ENCODE data around the gene FOXP1.

FOXP1 gene

GRCh38 chr3:71288269-71288930 is 295.1 kb downstream of the FOXP1 start:
- no peak for TF ChIP-seq CTCF (IDR thresholded peaks at IDR 0.05; ENCODE audit: insufficient read depth, low read length, poor library complexity, severe bottlenecking)

GRCh38 chr3:71285086-71285485 is 298.4 kb downstream of the FOXP1 start:
- no peak overlapping the region for H3K4me3 ChIP-seq (replicated peaks; ENCODE audit: low read depth, low read length)
- H3K36me3 ChIP-seq (ENCODE audit: control insufficient read depth, insufficient read depth, low read length) = no peaks in the 10 kb centered on the region
- no peak for DNase-seq (ENCODE audit: extremely low read depth, insufficient read length)
- no peaks in the 10 kb centered on the region for H3K27me3 ChIP-seq (replicated peaks; ENCODE audit: control insufficient read depth, insufficient read depth, low read length)
- no peak for TF ChIP-seq CTCF (IDR thresholded peaks at IDR 0.05; ENCODE audit: insufficient read depth, low read length, poor library complexity, severe bottlenecking)

More at GRCh38 chr3:71288269-71288930, 295.1 kb downstream of the FOXP1 start:
- no peak for DNase-seq (ENCODE audit: extremely low read depth, insufficient read length)
- Histone ChIP-seq H3K36me3 (ENCODE audit: control insufficient read depth, insufficient read depth, low read length) (no peaks in the 10 kb centered on the region), H3K4me3 (replicated peaks; ENCODE audit: low read depth, low read length) (no peak overlapping the region), H3K27me3 (replicated peaks; ENCODE audit: control insufficient read depth, insufficient read depth, low read length) (no peaks in the 10 kb centered on the region)

- no peaks in the 10 kb centered on the region for H3K27me3 ChIP-seq (replicated peaks; ENCODE audit: control insufficient read depth, insufficient read depth, low read length)
- no peak for TF ChIP-seq CTCF (IDR thresholded peaks at IDR 0.05; ENCODE audit: insufficient read depth, low read length, poor library complexity, severe bottlenecking)
- DNase-seq (ENCODE audit: extremely low read depth, insufficient read length) = no peak
- H3K4me3 ChIP-seq (replicated peaks; ENCODE audit: low read depth, low read length) = no peak overlapping the region
- no peaks in the 10 kb centered on the region for H3K36me3 ChIP-seq (ENCODE audit: control insufficient read depth, insufficient read depth, low read length)
Observed at GRCh38 chr3:71282976-71283375, 300.6 kb downstream of the FOXP1 start.

GRCh38 chr3:71281280-71281679 is 302.2 kb downstream of the FOXP1 start:
- DNase-seq (ENCODE audit: extremely low read depth, insufficient read length) = no peak
- no peak for TF ChIP-seq CTCF (IDR thresholded peaks at IDR 0.05; ENCODE audit: insufficient read depth, low read length, poor library complexity, severe bottlenecking)
- Histone ChIP-seq H3K36me3 (ENCODE audit: control insufficient read depth, insufficient read depth, low read length) (no peaks in the 10 kb centered on the region), H3K27me3 (replicated peaks; ENCODE audit: control insufficient read depth, insufficient read depth, low read length) (no peaks in the 10 kb centered on the region), H3K4me3 (replicated peaks; ENCODE audit: low read depth, low read length) (no peak overlapping the region)

GRCh38 chr3:71277341-71277740 is 306.2 kb downstream of the FOXP1 start:
- Histone ChIP-seq H3K4me3 (replicated peaks; ENCODE audit: low read depth, low read length) (no peak overlapping the region), H3K36me3 (ENCODE audit: control insufficient read depth, insufficient read depth, low read length) (no peaks in the 10 kb centered on the region), H3K27me3 (replicated peaks; ENCODE audit: control insufficient read depth, insufficient read depth, low read length) (no peaks in the 10 kb centered on the region)
- TF ChIP-seq CTCF (IDR thresholded peaks at IDR 0.05; ENCODE audit: insufficient read depth, low read length, poor library complexity, severe bottlenecking) = no peak
- no peak for DNase-seq (ENCODE audit: extremely low read depth, insufficient read length)

GRCh38 chr3:71276531-71276930 is 307.0 kb downstream of the FOXP1 start:
- Histone ChIP-seq H3K4me3 (replicated peaks; ENCODE audit: low read depth, low read length) (no peak overlapping the region), H3K36me3 (ENCODE audit: control insufficient read depth, insufficient read depth, low read length) (no peaks in the 10 kb centered on the region)
- TF ChIP-seq CTCF (IDR thresholded peaks at IDR 0.05; ENCODE audit: insufficient read depth, low read length, poor library complexity, severe bottlenecking) = no peak

More at GRCh38 chr3:71276531-71276930, 307.0 kb downstream of the FOXP1 start:
- H3K27me3 ChIP-seq (replicated peaks; ENCODE audit: control insufficient read depth, insufficient read depth, low read length) = no peaks in the 10 kb centered on the region
- DNase-seq (ENCODE audit: extremely low read depth, insufficient read length) = no peak
